ENCODE measurements around the gene MATK. TPM values are rescaled to one million over a fixed set of nuclear protein-coding genes. Genes with fewer than 3 reads are reported as not detected.
A peak's percentile ranks its signal among the peaks of the same experiment; 100 is the strongest.

Gene MATK
- polyA plus RNA-seq, 1 donor from 2014 or later = 2.6 TPM

DNA sequence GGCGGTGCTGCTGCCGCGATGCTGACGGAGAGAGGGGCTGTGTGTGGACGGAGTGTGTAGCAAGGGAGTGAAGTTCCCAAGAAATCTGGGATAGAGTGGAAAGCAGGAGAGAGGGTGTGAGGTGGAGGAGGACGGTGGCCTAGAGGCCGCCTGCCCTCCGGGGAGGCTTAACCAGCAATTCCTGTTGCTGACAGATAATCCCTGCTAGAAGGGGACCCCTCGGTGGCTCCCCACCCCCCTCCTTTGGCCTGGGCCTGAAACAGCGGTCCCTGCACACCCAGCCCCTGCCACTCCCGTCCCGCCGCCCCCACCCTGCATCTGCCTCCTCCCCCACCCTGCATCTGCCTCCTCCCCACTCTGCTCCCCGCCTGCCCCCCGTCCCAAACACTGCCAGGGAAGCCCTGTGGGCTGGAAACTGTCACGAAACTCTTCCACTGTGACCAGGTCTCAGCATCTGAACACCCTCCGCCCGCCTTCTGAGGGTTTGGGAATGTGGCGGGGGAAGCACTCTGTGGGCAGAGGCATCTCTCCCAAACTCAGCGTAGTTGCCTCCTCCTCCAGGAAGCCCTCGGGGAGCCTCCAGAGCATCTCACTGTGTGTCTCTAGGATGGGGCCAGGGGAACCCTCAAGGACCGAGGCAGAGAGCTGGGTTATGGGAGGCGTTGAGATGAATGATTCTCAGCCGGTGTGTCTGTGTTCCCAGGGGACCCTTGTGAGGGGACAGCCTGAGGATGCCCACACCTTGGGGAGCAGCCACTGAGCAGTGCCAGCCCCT, 17.1 kb upstream of the MATK start:
- Histone ChIP-seq H3K4me3 (ENCODE audit: low read length) (no peak overlapping the region), H3K27me3 (ENCODE audit: insufficient read depth, low read depth, low read length) (peaks cover 7% of the 10 kb centered on the region), H3K4me2 (ENCODE audit: low read length) (no peak overlapping the region), H4K20me1 (ENCODE audit: insufficient read depth) (no peaks in the 10 kb centered on the region), H3K9me3 (ENCODE audit: low read length) (no peaks in the 10 kb centered on the region), H3K36me3 (ENCODE audit: insufficient read depth, low read length) (no peaks in the 10 kb centered on the region), H3K9ac (ENCODE audit: low read length) (no peak overlapping the region), H2AFZ (ENCODE audit: low read depth, low read length) (no peak overlapping the region), H3K9me2 (ENCODE audit: insufficient read depth, low read length) (no peaks in the 10 kb centered on the region), H3F3A (ENCODE audit: insufficient read depth, low read length, poor library complexity, severe bottlenecking) (no peaks in the 10 kb centered on the region), H3K27ac (ENCODE audit: low read length) (no peak overlapping the region), H3K79me2 (replicated peaks; ENCODE audit: insufficient read depth, low read length) (no peaks in the 10 kb centered on the region)
- TF ChIP-seq EP300 (conservative IDR thresholded peaks at IDR 0.05; ENCODE audit: poor library complexity, severe bottlenecking) (no peak), SMC3 (conservative IDR thresholded peaks at IDR 0.05; ENCODE audit: poor library complexity) (no peak), RAD21 (conservative IDR thresholded peaks at IDR 0.05) (no peak)
- TF ChIP-seq, protein P1, sequence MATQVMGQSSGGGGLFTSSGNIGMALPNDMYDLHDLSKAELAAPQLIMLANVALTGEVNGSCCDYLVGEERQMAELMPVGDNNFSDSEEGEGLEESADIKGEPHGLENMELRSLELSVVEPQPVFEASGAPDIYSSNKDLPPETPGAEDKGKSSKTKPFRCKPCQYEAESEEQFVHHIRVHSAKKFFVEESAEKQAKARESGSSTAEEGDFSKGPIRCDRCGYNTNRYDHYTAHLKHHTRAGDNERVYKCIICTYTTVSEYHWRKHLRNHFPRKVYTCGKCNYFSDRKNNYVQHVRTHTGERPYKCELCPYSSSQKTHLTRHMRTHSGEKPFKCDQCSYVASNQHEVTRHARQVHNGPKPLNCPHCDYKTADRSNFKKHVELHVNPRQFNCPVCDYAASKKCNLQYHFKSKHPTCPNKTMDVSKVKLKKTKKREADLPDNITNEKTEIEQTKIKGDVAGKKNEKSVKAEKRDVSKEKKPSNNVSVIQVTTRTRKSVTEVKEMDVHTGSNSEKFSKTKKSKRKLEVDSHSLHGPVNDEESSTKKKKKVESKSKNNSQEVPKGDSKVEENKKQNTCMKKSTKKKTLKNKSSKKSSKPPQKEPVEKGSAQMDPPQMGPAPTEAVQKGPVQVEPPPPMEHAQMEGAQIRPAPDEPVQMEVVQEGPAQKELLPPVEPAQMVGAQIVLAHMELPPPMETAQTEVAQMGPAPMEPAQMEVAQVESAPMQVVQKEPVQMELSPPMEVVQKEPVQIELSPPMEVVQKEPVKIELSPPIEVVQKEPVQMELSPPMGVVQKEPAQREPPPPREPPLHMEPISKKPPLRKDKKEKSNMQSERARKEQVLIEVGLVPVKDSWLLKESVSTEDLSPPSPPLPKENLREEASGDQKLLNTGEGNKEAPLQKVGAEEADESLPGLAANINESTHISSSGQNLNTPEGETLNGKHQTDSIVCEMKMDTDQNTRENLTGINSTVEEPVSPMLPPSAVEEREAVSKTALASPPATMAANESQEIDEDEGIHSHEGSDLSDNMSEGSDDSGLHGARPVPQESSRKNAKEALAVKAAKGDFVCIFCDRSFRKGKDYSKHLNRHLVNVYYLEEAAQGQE (IDR thresholded peaks at IDR 0.05; ENCODE audit: borderline replicate concordance) = no peak

DNA sequence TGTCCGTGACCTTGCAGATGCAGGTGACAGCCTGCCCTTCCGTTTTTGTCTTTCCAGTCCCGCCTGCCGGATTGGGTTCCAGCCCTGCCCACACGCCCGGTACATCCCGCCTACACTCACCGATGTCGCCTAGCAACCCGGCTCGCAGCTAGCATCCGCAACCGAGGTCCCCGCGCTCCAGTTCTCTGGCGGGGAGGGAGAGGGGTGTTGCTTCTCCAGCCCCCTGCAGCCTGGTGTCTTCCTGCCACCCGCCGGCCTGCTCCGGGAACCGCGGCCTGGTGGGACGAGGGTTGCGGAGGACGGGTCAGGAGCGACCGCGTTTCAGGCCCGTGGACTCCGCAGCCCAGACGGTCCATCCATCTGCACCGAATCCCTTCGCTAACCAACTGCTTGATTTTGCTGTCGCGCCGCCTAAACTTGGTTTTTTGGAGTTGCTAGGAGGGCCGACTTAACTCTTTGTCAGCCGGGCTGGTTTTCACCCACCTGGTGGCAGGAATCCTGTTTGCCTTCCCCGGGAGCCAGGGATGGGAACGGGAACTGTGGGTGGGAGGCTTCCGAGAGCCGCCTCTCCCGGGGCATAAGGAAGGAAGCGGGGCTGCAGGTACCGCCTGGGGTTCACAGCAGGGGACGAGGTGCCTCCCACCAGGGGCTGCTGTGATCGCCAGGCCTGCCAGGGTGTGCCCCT, 15.4 kb upstream of the MATK start:
- H3F3A ChIP-seq (ENCODE audit: insufficient read depth, low read length, poor library complexity, severe bottlenecking) = no peaks in the 10 kb centered on the region
- H4K20me1 ChIP-seq (ENCODE audit: insufficient read depth) = no peaks in the 10 kb centered on the region
- H3K36me3 ChIP-seq (ENCODE audit: insufficient read depth, low read length) = no peaks in the 10 kb centered on the region
- H3K4me3 ChIP-seq (ENCODE audit: low read length) = peak overlapping the region; percentile 66
- H3K9me3 ChIP-seq (ENCODE audit: low read length) = no peaks in the 10 kb centered on the region
- H2AFZ ChIP-seq (ENCODE audit: low read depth, low read length) = peak overlapping the region; percentile 22
- H3K79me2 ChIP-seq (replicated peaks; ENCODE audit: insufficient read depth, low read length) = no peaks in the 10 kb centered on the region
- no peaks in the 10 kb centered on the region for H3K9me2 ChIP-seq (ENCODE audit: insufficient read depth, low read length)
- H3K27me3 ChIP-seq (ENCODE audit: insufficient read depth, low read depth, low read length) = peaks cover 7% of the 10 kb centered on the region
- H3K27ac ChIP-seq (ENCODE audit: low read length) = no peak overlapping the region
- TF ChIP-seq, protein P2, sequence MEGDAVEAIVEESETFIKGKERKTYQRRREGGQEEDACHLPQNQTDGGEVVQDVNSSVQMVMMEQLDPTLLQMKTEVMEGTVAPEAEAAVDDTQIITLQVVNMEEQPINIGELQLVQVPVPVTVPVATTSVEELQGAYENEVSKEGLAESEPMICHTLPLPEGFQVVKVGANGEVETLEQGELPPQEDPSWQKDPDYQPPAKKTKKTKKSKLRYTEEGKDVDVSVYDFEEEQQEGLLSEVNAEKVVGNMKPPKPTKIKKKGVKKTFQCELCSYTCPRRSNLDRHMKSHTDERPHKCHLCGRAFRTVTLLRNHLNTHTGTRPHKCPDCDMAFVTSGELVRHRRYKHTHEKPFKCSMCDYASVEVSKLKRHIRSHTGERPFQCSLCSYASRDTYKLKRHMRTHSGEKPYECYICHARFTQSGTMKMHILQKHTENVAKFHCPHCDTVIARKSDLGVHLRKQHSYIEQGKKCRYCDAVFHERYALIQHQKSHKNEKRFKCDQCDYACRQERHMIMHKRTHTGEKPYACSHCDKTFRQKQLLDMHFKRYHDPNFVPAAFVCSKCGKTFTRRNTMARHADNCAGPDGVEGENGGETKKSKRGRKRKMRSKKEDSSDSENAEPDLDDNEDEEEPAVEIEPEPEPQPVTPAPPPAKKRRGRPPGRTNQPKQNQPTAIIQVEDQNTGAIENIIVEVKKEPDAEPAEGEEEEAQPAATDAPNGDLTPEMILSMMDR (IDR thresholded peaks at IDR 0.05; ENCODE audit: poor library complexity, severe bottlenecking) = peak; percentile 33
- TF ChIP-seq EZH2 (IDR thresholded peaks at IDR 0.05; ENCODE audit: borderline replicate concordance, insufficient read depth, low read length, poor library complexity, severe bottlenecking) (no peak), POLR2AphosphoS5 (IDR thresholded peaks at IDR 0.05) (peak; percentile 25), EP300 (conservative IDR thresholded peaks at IDR 0.05; ENCODE audit: poor library complexity, severe bottlenecking) (no peak), SMC3 (conservative IDR thresholded peaks at IDR 0.05; ENCODE audit: poor library complexity) (peak; percentile 20), TAF1 (IDR thresholded peaks at IDR 0.05; ENCODE audit: low read depth) (no peak), MXI1 (conservative IDR thresholded peaks at IDR 0.05; ENCODE audit: poor library complexity, severe bottlenecking) (peak; percentile 38), RAD21 (conservative IDR thresholded peaks at IDR 0.05) (no peak)
- TF ChIP-seq, protein P1 (IDR thresholded peaks at IDR 0.05; ENCODE audit: borderline replicate concordance) = no peak
- peak overlapping the region; percentile 40 for H3K9ac ChIP-seq (ENCODE audit: low read length)
- peak overlapping the region; percentile 59 for H3K4me2 ChIP-seq (ENCODE audit: low read length)

Measured in neural cell (in vitro differentiated cells).